ENCODE results near the gene ISG15. TPM values are rescaled to one million over a fixed set of nuclear protein-coding genes. Genes with fewer than 3 reads are reported as not detected.
A peak's percentile ranks its signal among the peaks of the same experiment; 100 is the strongest.

The ISG15 gene
- total and polyA plus RNA-seq, 2 of the 13 experiments (the other 11 are each of a cell fraction or from before 2014, with no cell fraction given): 42.1 to 54.9 TPM

GRCh38 chr1:998995-999724 is 14.1 kb upstream of the ISG15 start (continued):
- TF ChIP-seq SKI (IDR thresholded peaks at IDR 0.05; ENCODE audit: partially characterized antibody) (peak; percentile 26), ZNF749 (CRISPR knock-in tag; IDR thresholded peaks at IDR 0.05; ENCODE audit: borderline replicate concordance) (peak; percentile 23; the same call in 1 of the 2 replicates), DNMT1 (CRISPR knock-in tag; IDR thresholded peaks at IDR 0.05) (no peak), U2AF1 (optimal IDR thresholded peaks at IDR 0.05; ENCODE audit: low read depth, low read length) (no peak), NFRKB (IDR thresholded peaks at IDR 0.05) (no peak), ASH2L (IDR thresholded peaks at IDR 0.05; ENCODE audit: insufficient read length, low read depth, low read length) (no peak), PHF21A (CRISPR knock-in tag; IDR thresholded peaks at IDR 0.05) (no peak), TCF12 (IDR thresholded peaks at IDR 0.05) (no peak), TCF12 (CRISPR knock-in tag; IDR thresholded peaks at IDR 0.05) (0 out of 2 replicates have a peak, but pooled peaks have one; percentile 29), ZBTB7B (CRISPR knock-in tag; IDR thresholded peaks at IDR 0.05) (peak; percentile 50; the same call in 1 of the 2 replicates), SAFB2 (CRISPR knock-in tag; IDR thresholded peaks at IDR 0.05; ENCODE audit: borderline replicate concordance, low read depth) (no peak), SAP130 (CRISPR knock-in tag; IDR thresholded peaks at IDR 0.05; ENCODE audit: low read depth) (peak; percentile 39; the same call in 1 of the 2 replicates), ZNF234 (CRISPR knock-in tag; conservative IDR thresholded peaks at IDR 0.05) (no peak), PCBP2 (optimal IDR thresholded peaks at IDR 0.05; ENCODE audit: low read depth, low read length, poor library complexity, severe bottlenecking) (no peak), NONO (IDR thresholded peaks at IDR 0.05) (no peak), NONO (CRISPR knock-in tag; conservative IDR thresholded peaks at IDR 0.05) (peak; percentile 43; the same call in 1 of the 2 replicates), STAG1 (CRISPR knock-in tag; IDR thresholded peaks at IDR 0.05) (no peak), ZBTB44 (CRISPR knock-in tag; IDR thresholded peaks at IDR 0.05) (no peak), MTA1 (CRISPR knock-in tag; IDR thresholded peaks at IDR 0.05; ENCODE audit: borderline replicate concordance) (0 out of 2 replicates have a peak, but pooled peaks have one; percentile 20), ARNT2 (CRISPR knock-in tag; IDR thresholded peaks at IDR 0.05; ENCODE audit: low read depth) (0 out of 2 replicates have a peak, but pooled peaks have one; percentile 27)
- TF ChIP-seq, protein P1, sequence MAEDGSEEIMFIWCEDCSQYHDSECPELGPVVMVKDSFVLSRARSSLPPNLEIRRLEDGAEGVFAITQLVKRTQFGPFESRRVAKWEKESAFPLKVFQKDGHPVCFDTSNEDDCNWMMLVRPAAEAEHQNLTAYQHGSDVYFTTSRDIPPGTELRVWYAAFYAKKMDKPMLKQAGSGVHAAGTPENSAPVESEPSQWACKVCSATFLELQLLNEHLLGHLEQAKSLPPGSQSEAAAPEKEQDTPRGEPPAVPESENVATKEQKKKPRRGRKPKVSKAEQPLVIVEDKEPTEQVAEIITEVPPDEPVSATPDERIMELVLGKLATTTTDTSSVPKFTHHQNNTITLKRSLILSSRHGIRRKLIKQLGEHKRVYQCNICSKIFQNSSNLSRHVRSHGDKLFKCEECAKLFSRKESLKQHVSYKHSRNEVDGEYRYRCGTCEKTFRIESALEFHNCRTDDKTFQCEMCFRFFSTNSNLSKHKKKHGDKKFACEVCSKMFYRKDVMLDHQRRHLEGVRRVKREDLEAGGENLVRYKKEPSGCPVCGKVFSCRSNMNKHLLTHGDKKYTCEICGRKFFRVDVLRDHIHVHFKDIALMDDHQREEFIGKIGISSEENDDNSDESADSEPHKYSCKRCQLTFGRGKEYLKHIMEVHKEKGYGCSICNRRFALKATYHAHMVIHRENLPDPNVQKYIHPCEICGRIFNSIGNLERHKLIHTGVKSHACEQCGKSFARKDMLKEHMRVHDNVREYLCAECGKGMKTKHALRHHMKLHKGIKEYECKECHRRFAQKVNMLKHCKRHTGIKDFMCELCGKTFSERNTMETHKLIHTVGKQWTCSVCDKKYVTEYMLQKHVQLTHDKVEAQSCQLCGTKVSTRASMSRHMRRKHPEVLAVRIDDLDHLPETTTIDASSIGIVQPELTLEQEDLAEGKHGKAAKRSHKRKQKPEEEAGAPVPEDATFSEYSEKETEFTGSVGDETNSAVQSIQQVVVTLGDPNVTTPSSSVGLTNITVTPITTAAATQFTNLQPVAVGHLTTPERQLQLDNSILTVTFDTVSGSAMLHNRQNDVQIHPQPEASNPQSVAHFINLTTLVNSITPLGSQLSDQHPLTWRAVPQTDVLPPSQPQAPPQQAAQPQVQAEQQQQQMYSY (CRISPR knock-in tag; IDR thresholded peaks at IDR 0.05): no peak

Measured in HepG2 (cell line).